GM12874 (cell line): ENCODE measurements around the gene PPFIBP1.

Experiments used
- TF ChIP-seq, protein P1 (sequence below): IDR thresholded peaks from 2 replicates; pipeline ENCODE4 v1.5.1; 2011; ENCODE audit warnings: low read depth, mild to moderate bottlenecking, control low read depth, low read length, moderate library complexity; ENCODE audit not compliant: insufficient read depth

The PPFIBP1 gene

GRCh38 chr12:27730097-27730588, 206.1 kb downstream of the PPFIBP1 start:
- TF ChIP-seq, protein P1, sequence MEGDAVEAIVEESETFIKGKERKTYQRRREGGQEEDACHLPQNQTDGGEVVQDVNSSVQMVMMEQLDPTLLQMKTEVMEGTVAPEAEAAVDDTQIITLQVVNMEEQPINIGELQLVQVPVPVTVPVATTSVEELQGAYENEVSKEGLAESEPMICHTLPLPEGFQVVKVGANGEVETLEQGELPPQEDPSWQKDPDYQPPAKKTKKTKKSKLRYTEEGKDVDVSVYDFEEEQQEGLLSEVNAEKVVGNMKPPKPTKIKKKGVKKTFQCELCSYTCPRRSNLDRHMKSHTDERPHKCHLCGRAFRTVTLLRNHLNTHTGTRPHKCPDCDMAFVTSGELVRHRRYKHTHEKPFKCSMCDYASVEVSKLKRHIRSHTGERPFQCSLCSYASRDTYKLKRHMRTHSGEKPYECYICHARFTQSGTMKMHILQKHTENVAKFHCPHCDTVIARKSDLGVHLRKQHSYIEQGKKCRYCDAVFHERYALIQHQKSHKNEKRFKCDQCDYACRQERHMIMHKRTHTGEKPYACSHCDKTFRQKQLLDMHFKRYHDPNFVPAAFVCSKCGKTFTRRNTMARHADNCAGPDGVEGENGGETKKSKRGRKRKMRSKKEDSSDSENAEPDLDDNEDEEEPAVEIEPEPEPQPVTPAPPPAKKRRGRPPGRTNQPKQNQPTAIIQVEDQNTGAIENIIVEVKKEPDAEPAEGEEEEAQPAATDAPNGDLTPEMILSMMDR: no peak

GRCh38 chr12:27732281-27732680, 208.3 kb downstream of the PPFIBP1 start:
- TF ChIP-seq, protein P1: peak; percentile 21; the same call in 1 of the 2 replicates

DNA sequence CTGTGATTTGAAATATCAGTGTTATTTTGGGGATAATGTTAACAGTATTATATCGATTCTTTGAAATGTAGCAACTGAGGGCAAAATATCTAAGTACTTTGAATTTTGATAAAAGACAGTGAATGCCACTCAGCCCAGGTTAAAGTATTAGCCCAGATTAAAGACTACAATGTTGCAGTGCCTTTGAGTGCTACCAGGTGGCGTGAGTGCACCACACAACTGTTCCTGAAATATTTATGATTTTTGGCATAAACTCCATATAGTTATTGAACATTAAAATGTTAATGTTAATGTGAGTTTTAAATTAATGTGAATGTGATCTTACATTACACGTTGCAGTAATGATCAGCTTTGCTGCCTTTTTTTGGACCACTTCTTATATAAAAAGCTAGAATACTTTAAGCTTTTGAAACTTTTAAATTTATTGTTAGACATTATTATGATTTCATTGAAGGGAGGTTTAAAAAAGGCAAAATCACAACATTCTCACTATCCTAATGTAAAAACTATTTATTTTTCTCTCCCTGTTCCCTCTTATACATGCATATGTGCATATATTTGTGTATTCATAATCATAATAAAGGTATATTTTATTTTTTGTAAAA, 209.1 kb downstream of the PPFIBP1 start:
- TF ChIP-seq, protein P1: peak; percentile 65

GRCh38 chr12:27733791-27734190, 209.8 kb downstream of the PPFIBP1 start:
- TF ChIP-seq, protein P1: no peak

DNA sequence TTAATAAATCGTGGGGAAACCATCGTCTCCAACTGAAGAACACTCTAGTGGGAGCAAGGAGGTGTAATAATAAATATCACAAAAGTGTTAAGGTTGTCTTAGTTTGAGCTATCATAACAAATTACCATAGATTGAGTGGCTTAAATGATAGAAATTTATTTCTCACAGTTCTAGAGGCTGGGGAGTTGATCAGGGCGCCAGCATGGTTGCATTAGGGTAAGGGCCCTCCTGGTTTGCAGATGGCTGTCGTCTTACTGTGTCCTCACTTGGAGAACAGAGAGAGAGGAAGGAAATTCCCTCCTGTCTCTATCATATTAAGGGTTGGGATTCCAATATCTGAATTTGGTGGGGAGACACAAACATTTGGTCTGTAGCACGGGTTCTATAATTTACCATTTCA, 219.6 kb downstream of the PPFIBP1 start:
- TF ChIP-seq, protein P1: no peak
